Measurements from ENCODE around the gene EGFR. TPM values are rescaled to one million over a fixed set of nuclear protein-coding genes. Genes with fewer than 3 reads are reported as not detected.

Gene EGFR
- polyA plus RNA-seq, 1 of the 3 experiments (the other 2 are of a cell fraction): 37.6 TPM

DNA sequence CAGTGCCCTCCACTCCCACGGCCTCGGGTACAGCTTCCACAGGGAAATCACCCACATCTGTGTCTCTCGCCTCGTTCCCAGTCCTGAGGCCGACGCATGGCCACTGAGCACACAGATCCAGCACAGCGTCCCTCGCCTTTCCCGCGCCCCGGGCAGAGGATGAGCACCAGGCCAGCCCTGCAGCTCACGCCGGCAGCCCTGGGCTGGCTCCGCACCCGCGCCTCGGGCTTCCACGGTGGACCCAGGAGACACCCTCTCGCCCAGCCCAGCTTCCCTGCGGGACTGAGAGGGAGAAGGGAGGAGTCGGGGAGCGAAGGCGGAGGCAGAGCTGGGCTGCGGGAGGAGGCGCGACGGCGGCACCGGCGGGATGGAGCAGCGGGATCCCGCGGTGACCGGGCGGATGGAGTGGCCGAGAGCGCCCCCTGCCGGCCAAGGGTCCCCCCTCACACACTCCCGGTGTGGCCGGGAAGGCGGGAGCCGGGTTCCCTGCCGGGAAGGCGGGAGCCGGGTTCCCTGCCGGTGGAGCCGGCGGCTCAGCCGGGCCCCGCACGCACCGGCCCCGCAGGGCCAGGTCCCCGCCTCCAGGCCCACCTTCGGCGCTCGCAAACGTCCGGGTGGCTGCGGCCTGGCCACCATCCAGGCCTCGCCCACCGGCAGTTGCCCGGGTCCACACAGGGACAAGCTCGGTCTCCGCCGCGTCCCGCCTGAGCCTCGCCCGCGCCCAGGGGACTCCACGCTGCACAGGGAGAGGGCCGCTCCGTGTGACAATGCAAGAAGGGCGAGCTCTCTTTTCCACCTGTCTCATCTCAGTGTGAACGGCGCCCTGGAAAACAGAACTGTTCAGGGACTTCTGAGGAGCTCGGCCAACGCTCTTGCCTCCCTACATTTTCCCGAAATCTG lies 236.0 kb downstream of the EGFR start:
- no peaks in the 10 kb centered on the region for H3K9me3 ChIP-seq
- peak overlapping the region; percentile 56 to 67 for H3K4me3 ChIP-seq (ENCODE audit: low read depth in 2 of 2, low read length in 1 of 2)
- H3K4me1 ChIP-seq (ENCODE audit: control insufficient read depth in 1 of 2, insufficient read depth in 2 of 2, low read depth in 1 of 2, low read length in 1 of 2): peaks cover 0 to 15% of the 10 kb centered on the region in 2 experiments; a peak in 1 of 4 replicates
- H3K27me3 ChIP-seq (ENCODE audit: insufficient read depth): no peaks in the 10 kb centered on the region
- peak overlapping the region; percentile 97 for H2AFZ ChIP-seq (ENCODE audit: low read depth)
- H3K9me2 ChIP-seq: no peaks in the 10 kb centered on the region
- H4K20me1 ChIP-seq (ENCODE audit: insufficient read depth): no peaks in the 10 kb centered on the region
- WGBS (ENCODE audit: low lambda C conversion rate): 4% methylated on average over 55 of the region's 80 CpGs
- peak; percentile 100 for DNase-seq
- no peaks in the 10 kb centered on the region for H3F3A ChIP-seq (replicated peaks; ENCODE audit: insufficient read depth)
- no peaks in the 10 kb centered on the region for H3K79me2 ChIP-seq (ENCODE audit: insufficient read depth)
- POLR2A ChIA-PET: interaction anchor here (0.6 to 2.2 kb wide), 10 partner anchors 61 to 496 kb away, joined by 3 to 11 read pairs (median 4); partner anchors contain the start of genes EGFR and SEC61G
- H3K9ac ChIP-seq: peak overlapping the region; percentile 54
- H3K4me2 ChIP-seq: peak overlapping the region; percentile 84
- H3K36me3 ChIP-seq (replicated peaks in 1 of 2; ENCODE audit: control insufficient read depth in 1 of 2, insufficient read depth in 2 of 2, low read length in 1 of 2): no peaks in the 10 kb centered on the region
- CTCF ChIA-PET: interaction anchor here (0.6 to 16.7 kb wide), 168 partner anchors 10 to 1140 kb away, joined by 3 to 1068 read pairs (median 7); partner anchors contain the start of genes EGFR and SEC61G
- H3K27ac ChIP-seq (ENCODE audit: low read depth in 2 of 2, low read length in 1 of 2): peak overlapping the region; percentile 50 to 58
- TF ChIP-seq TEAD4 (IDR thresholded peaks at IDR 0.05; ENCODE audit: borderline replicate concordance, insufficient read depth): no peak
- no peak for TF ChIP-seq POLR2AphosphoS5 (IDR thresholded peaks at IDR 0.05; ENCODE audit: low read depth, low read length)
- TF ChIP-seq, protein P1, sequence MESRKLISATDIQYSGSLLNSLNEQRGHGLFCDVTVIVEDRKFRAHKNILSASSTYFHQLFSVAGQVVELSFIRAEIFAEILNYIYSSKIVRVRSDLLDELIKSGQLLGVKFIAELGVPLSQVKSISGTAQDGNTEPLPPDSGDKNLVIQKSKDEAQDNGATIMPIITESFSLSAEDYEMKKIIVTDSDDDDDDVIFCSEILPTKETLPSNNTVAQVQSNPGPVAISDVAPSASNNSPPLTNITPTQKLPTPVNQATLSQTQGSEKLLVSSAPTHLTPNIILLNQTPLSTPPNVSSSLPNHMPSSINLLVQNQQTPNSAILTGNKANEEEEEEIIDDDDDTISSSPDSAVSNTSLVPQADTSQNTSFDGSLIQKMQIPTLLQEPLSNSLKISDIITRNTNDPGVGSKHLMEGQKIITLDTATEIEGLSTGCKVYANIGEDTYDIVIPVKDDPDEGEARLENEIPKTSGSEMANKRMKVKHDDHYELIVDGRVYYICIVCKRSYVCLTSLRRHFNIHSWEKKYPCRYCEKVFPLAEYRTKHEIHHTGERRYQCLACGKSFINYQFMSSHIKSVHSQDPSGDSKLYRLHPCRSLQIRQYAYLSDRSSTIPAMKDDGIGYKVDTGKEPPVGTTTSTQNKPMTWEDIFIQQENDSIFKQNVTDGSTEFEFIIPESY (IDR thresholded peaks at IDR 0.05; ENCODE audit: borderline replicate concordance, low read depth): no peak
- TF ChIP-seq NRF1 (IDR thresholded peaks at IDR 0.05; ENCODE audit: low read depth, low read length): no peak
- TF ChIP-seq EZH2phosphoT487 (IDR thresholded peaks at IDR 0.05; ENCODE audit: borderline replicate concordance, low read depth): no peak
- no peak for TF ChIP-seq MEF2A (IDR thresholded peaks at IDR 0.05; ENCODE audit: borderline replicate concordance, low read depth)
- peak; percentile 39; the same call in 1 of the 2 replicates for TF ChIP-seq SIN3A (IDR thresholded peaks at IDR 0.05; ENCODE audit: borderline replicate concordance, low read depth, low read length)
- TF ChIP-seq FOSL2 (IDR thresholded peaks at IDR 0.05; ENCODE audit: borderline replicate concordance, low read depth): no peak
- TF ChIP-seq NFIC (IDR thresholded peaks at IDR 0.05; ENCODE audit: borderline replicate concordance): no peak
- TF ChIP-seq RXRA (IDR thresholded peaks at IDR 0.05; ENCODE audit: borderline replicate concordance, low read depth): no peak; the same call in 1 of the 2 replicates
- peak; percentile 49; the same call in 1 of the 2 replicates for TF ChIP-seq TAF1 (IDR thresholded peaks at IDR 0.05; ENCODE audit: borderline replicate concordance, low read depth, low read length)
- no peak for TF ChIP-seq IRF3 (IDR thresholded peaks at IDR 0.05; ENCODE audit: low read depth, low read length)
- TF ChIP-seq MXI1 (IDR thresholded peaks at IDR 0.05; ENCODE audit: low read depth, low read length): peak; percentile 28; the same call in 1 of the 2 replicates
- TF ChIP-seq CHD2 (IDR thresholded peaks at IDR 0.05; ENCODE audit: low read length, partially characterized antibody): peak; percentile 80
- peak; percentile 7; the same call in 1 of the 2 replicates for TF ChIP-seq TCF12 (IDR thresholded peaks at IDR 0.05)
- 0 out of 2 replicates have a peak, but pooled peaks have one; percentile 9 for TF ChIP-seq YY1 (IDR thresholded peaks at IDR 0.05; ENCODE audit: low read depth)
- no peak for TF ChIP-seq FOXJ3 (CRISPR knock-in tag; IDR thresholded peaks at IDR 0.05)
- TF ChIP-seq GABPA (IDR thresholded peaks at IDR 0.05; ENCODE audit: low read depth): no peak
- 0 out of 2 replicates have a peak, but pooled peaks have one; percentile 6 for TF ChIP-seq REST (IDR thresholded peaks at IDR 0.05; ENCODE audit: low read depth, low read length)
- TF ChIP-seq RAD21 (IDR thresholded peaks at IDR 0.05; ENCODE audit: low read length): peak; percentile 89
- no peak for TF ChIP-seq JUND (IDR thresholded peaks at IDR 0.05)
- no peak; the same call in 1 of the 2 replicates for TF ChIP-seq FOXM1 (IDR thresholded peaks at IDR 0.05; ENCODE audit: low read depth)
- no peak for TF ChIP-seq USF1 (IDR thresholded peaks at IDR 0.05; ENCODE audit: borderline replicate concordance, low read depth)
- TF ChIP-seq SMC3 (IDR thresholded peaks at IDR 0.05; ENCODE audit: low read depth, low read length): peak; percentile 95
- TF ChIP-seq GATA2 (CRISPR knock-in tag; IDR thresholded peaks at IDR 0.05): peak; percentile 4; the same call in 1 of the 2 replicates

Data from SK-N-SH (cell line).